ENCODE results near the gene TOR1AIP1.
"Not testable (repeated sequence)": the region's sequence is repeated elsewhere in the genome, so short reads cannot be mapped to it uniquely, and the experiment has no call there.

TOR1AIP1 gene, protein sequence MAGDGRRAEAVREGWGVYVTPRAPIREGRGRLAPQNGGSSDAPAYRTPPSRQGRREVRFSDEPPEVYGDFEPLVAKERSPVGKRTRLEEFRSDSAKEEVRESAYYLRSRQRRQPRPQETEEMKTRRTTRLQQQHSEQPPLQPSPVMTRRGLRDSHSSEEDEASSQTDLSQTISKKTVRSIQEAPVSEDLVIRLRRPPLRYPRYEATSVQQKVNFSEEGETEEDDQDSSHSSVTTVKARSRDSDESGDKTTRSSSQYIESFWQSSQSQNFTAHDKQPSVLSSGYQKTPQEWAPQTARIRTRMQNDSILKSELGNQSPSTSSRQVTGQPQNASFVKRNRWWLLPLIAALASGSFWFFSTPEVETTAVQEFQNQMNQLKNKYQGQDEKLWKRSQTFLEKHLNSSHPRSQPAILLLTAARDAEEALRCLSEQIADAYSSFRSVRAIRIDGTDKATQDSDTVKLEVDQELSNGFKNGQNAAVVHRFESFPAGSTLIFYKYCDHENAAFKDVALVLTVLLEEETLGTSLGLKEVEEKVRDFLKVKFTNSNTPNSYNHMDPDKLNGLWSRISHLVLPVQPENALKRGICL

GRCh38 chr1:179882253-179883039 is at the start of gene TOR1AIP1:
Gene TOR1AIP1, plus strand, starts transcription at chr1:179882285. Its CDS starts 218 bp downstream, at chr1:179882503.
- DNase-seq: peak; percentile 65 to 100 (median 98)

- not testable (repeated sequence) for DNase-seq
Measured at GRCh38 chr1:179836686-179837445, 45.2 kb upstream of the TOR1AIP1 start.

- DNase-seq: peak in 1 of 14 donors; percentile 9
Measured at GRCh38 chr1:179840107-179840506, 42.0 kb upstream of the TOR1AIP1 start.

DNA sequence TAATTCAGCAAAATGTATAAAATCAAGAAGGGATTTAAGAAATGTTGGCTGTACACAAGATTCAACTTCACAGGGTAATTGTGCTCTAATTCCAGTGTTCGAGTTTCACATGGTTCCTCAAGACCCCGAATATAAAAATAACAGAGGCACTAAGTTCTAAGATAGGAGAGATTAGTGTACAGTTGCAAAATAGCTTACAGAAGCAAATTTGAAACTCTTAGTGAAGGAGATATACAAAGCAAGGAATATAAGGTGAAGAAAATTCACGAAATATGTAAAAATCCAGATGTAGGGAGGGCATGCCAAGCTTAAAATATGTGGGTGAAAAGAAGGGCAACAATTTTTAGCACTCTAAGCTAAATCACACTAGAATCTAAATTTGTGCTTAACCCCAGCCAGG is 33.9 kb upstream of the TOR1AIP1 start:
- no peak for DNase-seq

DNA sequence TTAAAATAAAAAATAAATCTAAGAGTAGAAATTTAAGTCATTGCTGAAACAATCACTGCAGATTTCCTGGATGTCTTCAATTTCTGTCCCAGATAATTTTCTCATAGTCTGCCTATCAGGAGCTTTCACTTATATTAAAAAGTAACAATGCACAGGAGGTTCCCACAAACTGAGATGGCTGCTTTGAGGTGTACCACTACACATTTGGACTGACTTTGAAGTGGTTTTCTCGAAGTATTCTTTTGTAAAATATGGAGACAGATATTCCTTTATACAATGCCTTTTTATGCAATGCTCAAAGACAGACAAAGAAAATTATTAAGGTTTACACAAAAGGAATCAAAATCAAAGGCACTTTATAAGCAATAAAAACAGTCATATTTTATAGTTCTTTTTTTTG is 29.0 kb upstream of the TOR1AIP1 start:
- DNase-seq: no peak

DNA sequence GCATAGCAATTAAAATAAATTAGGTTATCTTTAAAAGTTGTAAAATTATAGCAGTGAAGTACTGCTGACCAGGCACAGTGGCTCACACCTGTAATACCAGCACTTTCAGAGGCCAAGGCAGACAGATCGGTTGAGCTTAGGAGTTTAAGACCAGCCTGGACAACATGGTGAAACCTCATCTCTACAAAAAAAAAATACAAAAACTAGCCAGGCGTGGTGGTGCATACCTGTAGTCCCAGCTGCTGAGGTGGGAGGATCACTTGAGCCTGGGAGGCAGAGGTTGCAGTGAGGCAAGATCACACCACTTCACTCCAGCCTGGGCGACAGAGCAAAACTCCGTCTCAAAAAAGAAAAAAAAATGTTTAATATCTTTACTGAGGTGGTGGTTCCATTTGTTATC is 26.3 kb upstream of the TOR1AIP1 start:
- DNase-seq: not testable (repeated sequence)

- no peak for DNase-seq
Measured at GRCh38 chr1:179856296-179856695, 25.8 kb upstream of the TOR1AIP1 start.

DNA sequence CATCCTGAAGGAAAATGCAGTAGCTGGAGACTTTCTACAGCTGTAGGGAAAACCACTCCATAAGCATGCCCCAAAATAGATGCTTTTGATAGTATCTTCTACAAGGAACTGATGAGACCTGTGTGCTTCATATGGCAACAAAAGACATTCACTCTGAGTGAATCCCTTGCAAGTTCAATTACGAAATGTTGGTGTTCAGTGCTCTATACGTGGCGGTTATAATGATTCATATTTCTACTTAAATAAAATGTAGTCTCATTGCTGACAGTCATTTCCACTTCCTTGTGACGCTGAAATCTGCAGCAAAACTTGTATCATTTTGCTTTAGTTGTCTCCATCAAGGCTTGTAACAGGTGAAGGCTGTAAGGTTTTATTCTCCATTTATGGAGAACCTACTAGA is 25.1 kb upstream of the TOR1AIP1 start:
- DNase-seq: no peak

DNA sequence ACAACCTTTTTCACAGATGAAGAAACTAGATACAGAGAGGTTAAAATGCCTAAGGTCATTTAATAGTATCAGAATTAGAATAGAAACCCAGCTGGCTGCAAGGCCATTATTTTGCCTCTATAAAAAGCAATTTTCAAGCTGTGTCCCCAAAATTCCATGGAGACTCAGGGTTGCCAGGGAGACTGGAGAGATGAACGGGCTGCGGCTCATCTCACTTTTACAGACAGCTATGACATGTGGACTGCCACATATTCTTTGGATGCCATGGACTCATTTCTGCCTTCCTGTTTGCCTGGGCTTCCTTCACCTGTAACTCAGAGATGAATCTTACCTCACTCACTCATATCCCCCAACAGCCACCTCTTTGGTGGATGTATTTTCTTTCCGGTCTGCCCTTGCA is 21.4 kb upstream of the TOR1AIP1 start:
- no peak for DNase-seq

DNA sequence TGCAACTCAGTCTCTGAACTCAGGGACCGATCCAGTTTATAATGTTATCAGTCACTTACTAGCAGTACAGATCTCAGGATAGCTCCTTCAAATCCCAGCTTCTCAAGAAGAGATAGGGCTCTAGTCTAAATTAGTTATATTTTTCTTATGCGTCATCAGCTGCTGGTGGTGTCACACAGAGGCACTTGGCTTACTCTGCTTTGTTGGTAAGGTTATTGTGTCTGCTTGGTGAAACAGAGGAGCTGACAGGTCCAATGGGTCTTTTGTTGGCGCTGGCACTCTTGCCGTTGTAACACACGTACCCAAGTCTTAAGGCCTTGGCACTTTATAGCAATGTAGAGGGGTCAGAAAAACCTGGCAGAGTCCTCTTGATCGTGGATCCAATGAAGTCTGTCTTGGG is 16.7 kb upstream of the TOR1AIP1 start:
- DNase-seq: no peak

- no peak for DNase-seq
Measured at GRCh38 chr1:179866616-179867015, 15.5 kb upstream of the TOR1AIP1 start.

GRCh38 chr1:179867493-179868330 is 14.4 kb upstream of the TOR1AIP1 start:
- DNase-seq: peak in 3 of 14 donors; percentile 0 to 33 (median 14)

GRCh38 chr1:179870870-179871269 is 11.2 kb upstream of the TOR1AIP1 start:
- no peak for DNase-seq

DNA sequence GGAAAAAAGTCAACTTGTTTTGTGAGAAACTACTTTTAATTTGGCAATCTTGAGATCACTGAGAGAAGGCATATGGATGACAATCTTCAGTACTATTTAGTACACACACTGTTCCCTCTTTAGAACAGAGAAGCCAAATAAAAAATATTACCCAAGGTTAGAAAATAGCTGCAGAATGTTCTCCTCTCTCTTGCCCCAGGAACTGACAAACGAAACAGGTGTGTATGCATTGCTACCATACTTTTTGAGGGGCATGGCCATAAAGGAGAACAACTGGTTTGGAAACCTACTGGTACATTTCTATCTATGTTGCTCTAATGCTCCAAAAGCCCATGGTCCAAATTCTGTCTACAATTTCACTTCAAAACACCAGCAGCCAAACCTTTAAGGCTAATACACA is 10.1 kb upstream of the TOR1AIP1 start:
- DNase-seq: no peak

DNA sequence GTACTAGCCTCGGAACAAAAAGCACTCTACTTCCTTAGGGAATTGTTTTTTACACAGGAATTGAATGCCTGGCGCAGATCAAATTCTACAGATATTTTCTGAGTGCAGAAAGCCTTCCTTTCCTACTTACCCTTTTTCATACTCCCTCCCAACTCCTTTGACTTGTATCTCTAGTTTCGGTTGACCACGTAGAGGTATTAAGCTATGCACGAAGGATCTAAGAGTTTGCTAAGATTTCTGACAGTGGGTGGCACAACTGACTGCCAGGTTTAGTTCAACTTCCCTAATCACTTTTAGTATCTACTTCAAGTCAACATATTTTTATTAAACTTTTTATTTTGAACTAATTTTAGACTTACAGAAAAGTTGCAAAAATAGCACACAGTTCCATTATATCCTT is 9.5 kb upstream of the TOR1AIP1 start:
- no peak for DNase-seq

DNA sequence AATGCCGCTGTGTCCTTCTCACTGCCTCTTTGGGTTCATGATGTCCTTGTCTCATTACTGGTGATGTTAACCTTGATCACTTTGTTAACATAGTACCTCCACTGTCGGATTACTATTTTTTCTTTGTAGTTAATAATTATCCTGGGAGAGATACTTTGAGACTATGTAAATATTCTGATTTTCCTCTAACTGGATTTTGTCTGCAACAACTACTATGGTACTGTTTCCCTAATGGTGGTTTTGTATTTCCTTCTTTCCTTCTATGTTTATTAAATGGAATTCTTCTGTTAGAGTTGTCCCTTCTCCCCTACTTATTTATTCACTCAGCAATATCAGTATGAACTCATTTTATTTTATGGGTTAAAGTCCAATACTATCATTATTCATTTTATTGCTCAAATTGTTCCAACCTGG is 8.6 kb upstream of the TOR1AIP1 start:
- no peak for DNase-seq

- no peak for DNase-seq
Measured at GRCh38 chr1:179875596-179876299, 6.3 kb upstream of the TOR1AIP1 start.

DNA sequence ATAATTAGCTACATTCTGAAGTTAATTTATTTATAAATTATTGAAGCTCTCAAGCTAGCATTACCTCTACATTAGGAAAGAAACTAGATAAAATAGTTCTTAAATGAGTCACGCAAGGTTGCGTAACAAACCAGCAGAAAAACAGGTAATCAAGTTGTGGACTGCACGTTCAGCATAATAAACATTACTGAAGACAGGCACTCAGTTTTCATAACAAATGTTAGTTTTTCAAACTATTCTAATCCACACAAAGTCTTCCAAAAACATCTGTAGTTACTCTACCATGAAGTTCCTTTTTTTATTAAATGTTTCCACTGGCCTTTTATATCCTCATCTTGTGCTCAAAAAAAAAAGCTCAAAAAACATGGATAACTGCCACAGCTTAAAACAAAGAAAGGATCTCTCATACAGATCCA is 5.8 kb upstream of the TOR1AIP1 start:
- DNase-seq: no peak

DNA sequence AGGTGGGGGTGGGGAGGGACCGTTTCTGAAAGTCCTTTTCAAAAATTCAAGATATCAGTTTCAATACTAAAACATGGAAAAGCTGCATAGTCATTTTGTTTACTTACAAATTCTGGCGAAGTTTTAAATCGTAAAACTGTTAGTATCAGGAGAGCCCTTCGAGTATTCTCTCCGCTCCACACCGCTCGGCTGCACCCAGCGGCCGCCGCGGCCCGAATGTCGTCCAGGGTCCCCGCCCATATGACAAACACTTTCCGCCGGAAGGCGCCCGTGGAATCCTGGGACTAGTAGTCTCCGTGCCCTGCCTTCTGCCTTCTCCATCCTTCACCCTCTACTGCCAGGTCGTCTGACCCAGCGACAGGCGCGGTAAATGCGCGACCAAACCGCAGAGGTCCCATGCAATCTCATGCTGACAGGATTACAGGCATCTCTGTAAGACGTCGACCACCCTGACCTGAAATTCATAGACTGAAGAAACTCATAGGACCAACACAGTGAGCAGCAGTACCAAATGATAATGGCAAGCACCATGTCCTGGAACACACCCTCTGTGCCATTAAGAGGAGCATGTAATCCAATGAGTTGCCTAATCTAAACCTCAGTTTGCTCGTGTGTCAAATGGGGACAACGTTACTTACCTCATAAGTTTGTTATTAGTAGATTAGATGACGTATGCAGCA is 4.4 kb upstream of the TOR1AIP1 start, which contains the start of gene TOR1AIP2:
TOR1AIP2 (minus strand) TSS at position 218 of the 680 bp plus-strand sequence. CDS start 25,138 bp downstream, outside the sequence.
- DNase-seq: peak; percentile 44 to 93 (median 85)

- DNase-seq: no peak
Measured at GRCh38 chr1:179879797-179880196, 2.3 kb upstream of the TOR1AIP1 start.
